Chondrocyte (in vitro differentiated cells): ENCODE results near the gene TTC9B. TPM values are rescaled to one million over a fixed set of nuclear protein-coding genes. Genes with fewer than 3 reads are reported as not detected.

Experiments used
- DNase-seq: peaks from one replicate; pipeline ENCODE4 v3.0.0; 2021; ENCODE audit warnings: mixed read lengths, low spot score
- H3K27ac Mint-ChIP-seq: one replicate; pipeline ENCODE4 v1.8.0; 2021; ENCODE audit warnings: mild to moderate bottlenecking, moderate library complexity, mixed read lengths; ENCODE audit not compliant: unreplicated experiment
- H3K27me3 Mint-ChIP-seq: 2 replicates; pipeline ENCODE4 v1.8.0; 2021; ENCODE audit warnings: low read depth, mixed read lengths
- H3K36me3 Mint-ChIP-seq: 2 replicates; pipeline ENCODE4 v1.8.0; 2021; ENCODE audit warnings: low read depth, mixed read lengths
- H3K4me1 Mint-ChIP-seq: 2 replicates; pipeline ENCODE4 v1.8.0; 2021; ENCODE audit warnings: low read depth, mild to moderate bottlenecking, mixed read lengths
- H3K4me3 Mint-ChIP-seq: one replicate; pipeline ENCODE4 v1.8.0; 2021; ENCODE audit warnings: mild to moderate bottlenecking, moderate library complexity, mixed read lengths; ENCODE audit not compliant: unreplicated experiment
- H3K9me3 Mint-ChIP-seq: 2 replicates; pipeline ENCODE4 v1.8.0; 2021; ENCODE audit warnings: low read depth, mixed read lengths
- total RNA-seq: library from RNA; stranded (reverse); gene quantifications from 3 replicates; pipeline ENCODE4 v1.2.1, GENCODE V29; 2021
- TF ChIP-seq, protein P1 (sequence below): fragments of 200-600 bp; sonication (generic); IDR thresholded peaks from 2 replicates; pipeline ENCODE4 v1.5.0; 2021; ENCODE audit warnings: antibody characterized with exemption, mild to moderate bottlenecking, moderate library complexity

The TTC9B gene
- total RNA-seq, 1 donor from 2014 or later: not detected

DNA sequence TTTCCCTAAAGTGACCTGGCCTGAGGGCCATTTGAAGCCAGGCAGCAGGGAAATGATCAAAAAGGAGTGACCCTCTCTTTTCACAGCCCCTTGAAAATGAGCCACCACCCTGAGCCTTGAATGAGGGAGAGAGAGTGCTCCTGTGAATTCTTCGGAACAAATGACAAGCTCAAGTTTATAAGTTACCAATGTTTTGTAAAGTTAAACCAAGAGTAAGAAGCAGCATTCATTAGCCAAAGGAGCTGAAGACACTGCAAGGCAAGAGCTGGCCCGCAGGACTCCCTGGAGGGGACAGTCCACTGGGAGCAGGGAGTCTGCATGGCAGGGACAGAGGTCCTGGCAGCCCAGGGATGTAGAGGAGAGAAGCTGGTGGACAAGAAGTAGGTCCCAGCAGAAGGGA, 25.0 kb upstream of the TTC9B start:
- Mint-ChIP-seq H3K4me3 (no peak overlapping the region), H3K27ac (no peak overlapping the region), H3K4me1 (peaks cover 14% of the 10 kb centered on the region), H3K9me3 (no peaks in the 10 kb centered on the region), H3K27me3 (no peaks in the 10 kb centered on the region), H3K36me3 (peaks cover 12% of the 10 kb centered on the region)
- TF ChIP-seq, protein P1, sequence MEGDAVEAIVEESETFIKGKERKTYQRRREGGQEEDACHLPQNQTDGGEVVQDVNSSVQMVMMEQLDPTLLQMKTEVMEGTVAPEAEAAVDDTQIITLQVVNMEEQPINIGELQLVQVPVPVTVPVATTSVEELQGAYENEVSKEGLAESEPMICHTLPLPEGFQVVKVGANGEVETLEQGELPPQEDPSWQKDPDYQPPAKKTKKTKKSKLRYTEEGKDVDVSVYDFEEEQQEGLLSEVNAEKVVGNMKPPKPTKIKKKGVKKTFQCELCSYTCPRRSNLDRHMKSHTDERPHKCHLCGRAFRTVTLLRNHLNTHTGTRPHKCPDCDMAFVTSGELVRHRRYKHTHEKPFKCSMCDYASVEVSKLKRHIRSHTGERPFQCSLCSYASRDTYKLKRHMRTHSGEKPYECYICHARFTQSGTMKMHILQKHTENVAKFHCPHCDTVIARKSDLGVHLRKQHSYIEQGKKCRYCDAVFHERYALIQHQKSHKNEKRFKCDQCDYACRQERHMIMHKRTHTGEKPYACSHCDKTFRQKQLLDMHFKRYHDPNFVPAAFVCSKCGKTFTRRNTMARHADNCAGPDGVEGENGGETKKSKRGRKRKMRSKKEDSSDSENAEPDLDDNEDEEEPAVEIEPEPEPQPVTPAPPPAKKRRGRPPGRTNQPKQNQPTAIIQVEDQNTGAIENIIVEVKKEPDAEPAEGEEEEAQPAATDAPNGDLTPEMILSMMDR: no peak
- no peak for DNase-seq

DNA sequence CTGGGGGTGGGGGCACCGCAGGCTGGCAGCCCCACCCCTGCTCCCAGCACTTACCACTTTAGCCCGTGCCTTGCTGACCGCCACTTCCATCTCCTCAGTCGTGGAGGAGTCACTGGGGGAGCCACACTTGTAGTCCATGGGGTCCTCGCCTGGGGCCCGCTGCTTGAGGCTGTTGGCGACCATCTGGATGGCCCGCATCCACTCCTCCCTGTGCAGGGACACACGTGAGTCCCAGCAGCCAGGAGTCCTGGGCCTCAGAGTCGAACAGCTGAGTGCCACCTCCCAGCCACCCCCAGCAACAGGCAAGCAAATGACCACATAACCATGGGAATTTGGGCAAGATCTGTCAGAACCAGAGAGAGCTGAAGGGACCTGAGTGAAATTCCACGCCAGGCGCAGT, 24.3 kb upstream of the TTC9B start:
- no peaks in the 10 kb centered on the region for H3K9me3 Mint-ChIP-seq
- DNase-seq: no peak
- H3K4me3 Mint-ChIP-seq: no peak overlapping the region
- H3K36me3 Mint-ChIP-seq: peaks cover 13% of the 10 kb centered on the region
- H3K4me1 Mint-ChIP-seq: peaks cover 14% of the 10 kb centered on the region
- H3K27ac Mint-ChIP-seq: no peak overlapping the region
- TF ChIP-seq, protein P1: no peak
- no peaks in the 10 kb centered on the region for H3K27me3 Mint-ChIP-seq

DNA sequence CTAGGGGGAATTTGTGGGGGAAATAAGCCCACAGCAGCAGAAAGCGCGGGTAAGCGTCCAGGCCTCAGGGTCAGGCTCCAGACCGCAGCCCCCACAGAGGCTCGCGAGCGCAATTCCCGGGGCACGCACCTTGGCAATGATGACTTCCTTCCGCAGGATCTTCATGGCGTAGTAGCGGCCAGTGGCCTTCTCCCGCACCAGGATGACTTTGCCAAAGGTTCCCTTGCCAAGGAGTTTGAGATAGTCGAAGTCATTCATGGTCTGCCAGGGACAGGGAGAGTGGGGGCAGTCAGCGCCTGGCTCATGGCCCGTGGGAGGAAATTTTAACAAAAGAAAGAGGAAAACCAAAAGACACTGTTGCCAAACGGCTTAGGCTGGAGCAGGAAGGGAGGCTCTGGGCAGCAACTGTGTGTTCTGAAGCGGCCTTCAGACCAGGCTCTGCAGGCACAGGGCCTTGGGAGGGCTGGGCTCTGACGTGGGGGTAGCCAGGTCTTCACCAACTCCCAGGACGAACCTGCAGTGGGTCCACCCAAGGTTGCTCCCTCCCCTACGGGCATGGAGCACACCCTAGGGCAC, 23.7 kb upstream of the TTC9B start:
- no peak overlapping the region for H3K4me3 Mint-ChIP-seq
- H3K36me3 Mint-ChIP-seq: peaks cover 15% of the 10 kb centered on the region
- H3K27me3 Mint-ChIP-seq: no peaks in the 10 kb centered on the region
- DNase-seq: no peak
- TF ChIP-seq, protein P1: no peak
- H3K4me1 Mint-ChIP-seq: peaks cover 14% of the 10 kb centered on the region
- H3K9me3 Mint-ChIP-seq: no peaks in the 10 kb centered on the region
- no peak overlapping the region for H3K27ac Mint-ChIP-seq

DNA sequence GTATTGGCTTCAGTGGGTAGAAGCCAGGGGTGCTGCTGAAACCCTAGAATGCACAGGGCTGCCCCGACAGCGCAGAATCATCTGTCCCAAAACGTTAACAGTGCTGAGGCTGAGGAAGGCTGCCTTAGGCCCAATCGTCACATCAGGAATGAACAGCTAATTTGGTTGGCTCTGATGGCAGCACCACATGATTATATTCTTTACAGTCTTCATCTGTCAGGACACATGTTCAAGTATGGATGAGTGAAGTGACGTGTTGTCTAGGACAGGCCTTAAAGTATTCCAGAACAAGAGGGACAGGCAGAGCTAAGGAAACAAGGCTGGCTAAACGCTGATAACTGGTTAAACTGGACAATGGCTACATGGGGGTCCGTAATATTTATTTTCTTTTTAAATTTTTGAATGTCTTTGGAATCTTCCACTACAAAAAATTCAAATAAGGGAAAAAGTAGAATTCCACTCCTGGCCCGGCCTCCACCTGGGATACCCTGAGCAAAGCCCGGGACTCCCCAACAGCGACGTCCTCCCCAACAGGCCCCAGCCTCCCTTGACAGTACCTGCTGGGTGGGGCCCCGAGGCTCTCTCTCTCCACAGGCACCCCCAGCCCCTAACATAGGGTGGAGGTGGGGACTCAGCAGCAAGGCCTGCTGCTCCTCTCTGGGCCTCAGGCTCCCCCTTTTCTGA, 23.1 kb upstream of the TTC9B start:
- H3K4me3 Mint-ChIP-seq: no peak overlapping the region
- H3K27ac Mint-ChIP-seq: no peak overlapping the region
- H3K4me1 Mint-ChIP-seq: peaks cover 14% of the 10 kb centered on the region
- no peaks in the 10 kb centered on the region for H3K27me3 Mint-ChIP-seq
- H3K36me3 Mint-ChIP-seq: peaks cover 19% of the 10 kb centered on the region
- no peak for DNase-seq
- TF ChIP-seq, protein P1: no peak
- no peaks in the 10 kb centered on the region for H3K9me3 Mint-ChIP-seq

DNA sequence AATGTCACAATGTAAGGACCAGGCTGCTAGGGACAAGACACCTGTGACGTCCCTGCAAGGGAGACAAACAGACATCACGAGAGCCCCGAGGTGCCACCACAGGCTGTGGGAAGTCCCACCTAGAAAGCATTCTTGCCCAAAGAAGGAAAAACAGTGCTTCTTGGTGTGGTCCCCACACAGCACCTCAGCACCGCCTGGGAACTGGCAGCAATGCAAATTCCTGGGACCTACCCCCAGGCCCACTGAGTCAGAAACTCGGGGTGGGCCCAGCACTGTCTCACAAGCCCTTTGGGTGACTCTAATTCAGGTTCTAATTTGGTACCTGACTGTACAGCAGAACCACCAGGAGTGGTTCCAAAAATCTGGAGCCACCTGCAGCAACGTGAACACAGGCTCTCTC, 22.1 kb upstream of the TTC9B start:
- Mint-ChIP-seq H3K4me3 (no peak overlapping the region), H3K27ac (no peak overlapping the region), H3K9me3 (no peaks in the 10 kb centered on the region), H3K36me3 (peaks cover 19% of the 10 kb centered on the region), H3K27me3 (no peaks in the 10 kb centered on the region), H3K4me1 (peaks cover 10% of the 10 kb centered on the region)
- TF ChIP-seq, protein P1: no peak
- no peak for DNase-seq
